ENCODE data around the gene TTC38. TPM values are rescaled to one million over a fixed set of nuclear protein-coding genes. Genes with fewer than 3 reads are reported as not detected.

The TTC38 gene
- total RNA-seq, 1 donor from 2014 or later, result 60.7 TPM

- TF ChIP-seq CTCF (conservative IDR thresholded peaks at IDR 0.05; ENCODE audit: low read depth, low read length), result no peak
- DNase-seq (ENCODE audit: low read depth), result no peak
- H3K4me3 ChIP-seq (ENCODE audit: low read depth, low read length), result no peak overlapping the region
These were observed 19.4 kb downstream of the TTC38 start for GRCh38 chr22:46286941-46287872.

GRCh38 chr22:46287873-46288751, 20.3 kb downstream of the TTC38 start:
- no peak overlapping the region for H3K4me3 ChIP-seq (ENCODE audit: low read depth, low read length)
- no peak for DNase-seq (ENCODE audit: low read depth)
- TF ChIP-seq CTCF (conservative IDR thresholded peaks at IDR 0.05; ENCODE audit: low read depth, low read length), result no peak

- TF ChIP-seq CTCF (conservative IDR thresholded peaks at IDR 0.05; ENCODE audit: low read depth, low read length), result no peak
- no peak overlapping the region for H3K4me3 ChIP-seq (ENCODE audit: low read depth, low read length)
- DNase-seq (ENCODE audit: low read depth), result no peak
These were observed 21.0 kb downstream of the TTC38 start for GRCh38 chr22:46288846-46289243.

GRCh38 chr22:46289244-46289891, 21.6 kb downstream of the TTC38 start:
- no peak for DNase-seq (ENCODE audit: low read depth)
- TF ChIP-seq CTCF (conservative IDR thresholded peaks at IDR 0.05; ENCODE audit: low read depth, low read length), result no peak

GRCh38 chr22:46290121-46290842, 22.5 kb downstream of the TTC38 start:
- TF ChIP-seq CTCF (conservative IDR thresholded peaks at IDR 0.05; ENCODE audit: low read depth, low read length), result no peak
- no peak for DNase-seq (ENCODE audit: low read depth)
- H3K4me3 ChIP-seq (ENCODE audit: low read depth, low read length), result no peak overlapping the region

More at GRCh38 chr22:46289244-46289891, 21.6 kb downstream of the TTC38 start:
- no peak overlapping the region for H3K4me3 ChIP-seq (ENCODE audit: low read depth, low read length)

All from epithelial cell of proximal tubule (primary cell).